Naive thymus-derived CD4-positive, alpha-beta T cell (primary cell): ENCODE data around the gene PARD3B. TPM values are rescaled to one million over a fixed set of nuclear protein-coding genes. Genes with fewer than 3 reads are reported as not detected.

Experiments
- ATAC-seq: fragments of 150-1000 bp; cut with Tn5 transposase; 2 replicates; pipeline ENCODE4 v1.10.0; 2021; ENCODE audit warnings: mild to moderate bottlenecking, moderate library complexity
- CTCF ChIA-PET: fragments of 350-600 bp; sonication (Branson Sonifier 250); formaldehyde crosslinking; loops from one replicate; lab custom pipeline; 2021; ENCODE audit warnings: antibody characterized with exemption; lab: Charles Lee
- POLR2A ChIA-PET: fragments of 350-600 bp; sonication (Branson Sonifier 250); formaldehyde crosslinking; loops from one replicate; lab custom pipeline; 2021; ENCODE audit warnings: antibody characterized with exemption, inconsistent platforms; lab: Charles Lee
- DNase-seq, 9 donors: peaks; one replicate each; pipeline versions ENCODE4 v3.0.0 to v3.0.0-alpha.2; 2020 to 2022; ENCODE audit warnings: mixed read lengths in 1 of 9
- H3K27ac ChIP-seq: one replicate; pipeline ENCODE4 v1.7.0; 2013; ENCODE audit warnings: mild to moderate bottlenecking, low read depth, low read length, moderate library complexity
- H3K27me3 ChIP-seq, 2 donors: one replicate each; pipeline ENCODE4 v1.7.0; 2013; ENCODE audit warnings: low read length in 2 of 2, mild to moderate bottlenecking in 2 of 2, moderate library complexity in 2 of 2; ENCODE audit not compliant: control insufficient read depth in 2 of 2, insufficient read depth in 2 of 2
- H3K36me3 ChIP-seq, 3 experiments: 1 replicate in 2 of 3; 2 replicates in 1 of 3; pipeline ENCODE4 v1.7.0; 2013; ENCODE audit warnings: low read length in 3 of 3, mild to moderate bottlenecking in 3 of 3, moderate library complexity in 1 of 3; ENCODE audit not compliant: insufficient read depth in 3 of 3, control insufficient read depth in 2 of 3
- H3K4me1 ChIP-seq, 2 donors: one replicate each; pipeline ENCODE4 v1.7.0; 2013; ENCODE audit warnings: low read length in 2 of 2, mild to moderate bottlenecking in 2 of 2, moderate library complexity in 1 of 2; ENCODE audit not compliant: control insufficient read depth in 2 of 2, insufficient read depth in 2 of 2
- H3K4me3 ChIP-seq: 2 replicates; pipeline ENCODE4 v1.7.0; 2013; ENCODE audit warnings: mild to moderate bottlenecking, low read length
- H3K9me3 ChIP-seq, 3 experiments: 1 replicate in 2 of 3; 2 replicates in 1 of 3; pipeline ENCODE4 v1.7.0; 2013; ENCODE audit warnings: low read length in 3 of 3; ENCODE audit not compliant: control insufficient read depth in 2 of 3
- H3K27ac Mint-ChIP-seq, 9 donors: one replicate each; pipeline ENCODE4 v1.8.0; 2020 to 2022; ENCODE audit warnings: mixed read lengths in 9 of 9, mild to moderate bottlenecking in 8 of 9, moderate library complexity in 5 of 9, inconsistent platforms in 2 of 9
- H3K27me3 Mint-ChIP-seq, 5 donors: one replicate each; pipeline ENCODE4 v1.8.0; 2021 to 2022; ENCODE audit warnings: mixed read lengths in 5 of 5, mild to moderate bottlenecking in 1 of 5
- H3K36me3 Mint-ChIP-seq, 5 donors: one replicate each; pipeline ENCODE4 v1.8.0; 2020 to 2022; ENCODE audit warnings: mixed read lengths in 5 of 5, mild to moderate bottlenecking in 3 of 5, inconsistent platforms in 1 of 5
- H3K4me1 Mint-ChIP-seq, 7 donors: one replicate each; pipeline ENCODE4 v1.8.0; 2020 to 2022; ENCODE audit warnings: mixed read lengths in 7 of 7, mild to moderate bottlenecking in 3 of 7, inconsistent platforms in 1 of 7
- H3K4me3 Mint-ChIP-seq, 10 donors: one replicate each; pipeline ENCODE4 v1.8.0; 2020 to 2022; ENCODE audit warnings: mild to moderate bottlenecking in 10 of 10, mixed read lengths in 10 of 10, moderate library complexity in 6 of 10, inconsistent platforms in 2 of 10
- H3K9me3 Mint-ChIP-seq, 11 donors: one replicate each; pipeline ENCODE4 v1.8.0; 2020 to 2022; ENCODE audit warnings: mixed read lengths in 11 of 11, mild to moderate bottlenecking in 4 of 11, inconsistent platforms in 1 of 11, moderate library complexity in 1 of 11
- intact Hi-C, 2 donors: fragments of 100-400 bp; cut with micrococcal nuclease; formaldehyde crosslinking; loops; one replicate each; pipeline ENCODE4 v1.15.1; 2023
- polyA plus RNA-seq, 2 donors: library from polyadenylated mRNA; unstranded; fragments of 300-500 nt; fragmentation: Illumina TruSeq; gene quantifications; one replicate each; pipeline ENCODE4 v1.2.3, GENCODE V29; 2021
- total RNA-seq, 6 experiments: library from RNA in 5 of 6; stranded (reverse) in 5 of 6; gene quantifications; 1 replicate in 5 of 6; 2 replicates in 1 of 6; pipeline ENCODE4 v1.2.3 and lab custom pipeline; 2021 to 2026

Gene PARD3B
- total and polyA plus RNA-seq, 7 experiments from 2014 or later, result 0.22 to 4.0 (median 0.87) TPM

- no peaks in the 10 kb centered on the region for H3K27me3 ChIP-seq
- ATAC-seq (no peak), DNase-seq (no peak)
- H3K27ac Mint-ChIP-seq, result no peak overlapping the region
- peaks cover 10 to 25% (median 19%) of the 10 kb centered on the region in 7 donors for H3K4me1 Mint-ChIP-seq
- ChIA-PET POLR2A (no interaction called here), CTCF (no interaction called here)
- H3K9me3 ChIP-seq, result no peaks in the 10 kb centered on the region
- H3K27ac ChIP-seq, result no peak overlapping the region
- intact Hi-C loops, result no loop called here
- peaks cover 0 to 3% (median 0%) of the 10 kb centered on the region in 11 donors for H3K9me3 Mint-ChIP-seq
- peaks cover 0 to 4% (median 0%) of the 10 kb centered on the region in 5 donors for H3K27me3 Mint-ChIP-seq
- peaks cover 0 to 6% (median 0%) of the 10 kb centered on the region in 5 donors for H3K36me3 Mint-ChIP-seq
- no peak overlapping the region for H3K4me3 ChIP-seq
- H3K4me1 ChIP-seq, result peaks cover 0 to 13% of the 10 kb centered on the region in 2 donors
- no peak overlapping the region for H3K4me3 Mint-ChIP-seq
- H3K36me3 ChIP-seq, result no peaks in the 10 kb centered on the region
These were observed 1112.3 kb downstream of the PARD3B start for GRCh38 chr2:205657579-205657978.

- peaks cover 0 to 4% (median 0%) of the 10 kb centered on the region in 5 donors for H3K27me3 Mint-ChIP-seq
- peaks cover 0 to 13% of the 10 kb centered on the region in 2 donors for H3K4me1 ChIP-seq
- no peak overlapping the region for H3K4me3 ChIP-seq
- intact Hi-C loops, result no loop called here
- H3K27ac ChIP-seq, result no peak overlapping the region
- no peaks in the 10 kb centered on the region for H3K9me3 ChIP-seq
- no peak overlapping the region for H3K27ac Mint-ChIP-seq
- no peaks in the 10 kb centered on the region for H3K27me3 ChIP-seq
- ChIA-PET CTCF (no interaction called here), POLR2A (no interaction called here)
- no peak overlapping the region for H3K4me3 Mint-ChIP-seq
- DNase-seq, result no peak
- H3K36me3 ChIP-seq, result no peaks in the 10 kb centered on the region
- no peak for ATAC-seq
- peaks cover 0 to 6% (median 0%) of the 10 kb centered on the region in 5 donors for H3K36me3 Mint-ChIP-seq
- H3K4me1 Mint-ChIP-seq, result peaks cover 10 to 28% (median 19%) of the 10 kb centered on the region in 7 donors
- peaks cover 0 to 3% (median 0%) of the 10 kb centered on the region in 11 donors for H3K9me3 Mint-ChIP-seq
These were observed 1112.8 kb downstream of the PARD3B start for GRCh38 chr2:205658068-205658467.

GRCh38 chr2:205658572-205658971 lies 1113.3 kb downstream of the PARD3B start:
- DNase-seq, result no peak
- peaks cover 0 to 6% (median 0%) of the 10 kb centered on the region in 5 donors for H3K36me3 Mint-ChIP-seq
- H3K27me3 Mint-ChIP-seq, result peaks cover 0 to 4% (median 0%) of the 10 kb centered on the region in 5 donors
- intact Hi-C loops, result no loop called here
- peaks cover 0 to 3% (median 0%) of the 10 kb centered on the region in 11 donors for H3K9me3 Mint-ChIP-seq
- no peak overlapping the region for H3K4me3 Mint-ChIP-seq
- Histone ChIP-seq H3K27ac (no peak overlapping the region), H3K4me3 (no peak overlapping the region), H3K27me3 (no peaks in the 10 kb centered on the region), H3K4me1 (peaks cover 0 to 13% of the 10 kb centered on the region in 2 donors), H3K36me3 (no peaks in the 10 kb centered on the region), H3K9me3 (no peaks in the 10 kb centered on the region)
- CTCF ChIA-PET, result no interaction called here
- POLR2A ChIA-PET, result no interaction called here
- no peak overlapping the region for H3K27ac Mint-ChIP-seq
- no peak for ATAC-seq
- H3K4me1 Mint-ChIP-seq, result peaks cover 10 to 31% (median 19%) of the 10 kb centered on the region in 7 donors

GRCh38 chr2:205659922-205660321 lies 1114.6 kb downstream of the PARD3B start:
- Histone ChIP-seq H3K9me3 (no peaks in the 10 kb centered on the region), H3K4me3 (no peak overlapping the region), H3K4me1 (peaks cover 0 to 13% of the 10 kb centered on the region in 2 donors), H3K27ac (no peak overlapping the region), H3K27me3 (no peaks in the 10 kb centered on the region), H3K36me3 (no peaks in the 10 kb centered on the region)
- no peak for DNase-seq
- no peak for ATAC-seq
- ChIA-PET CTCF (no interaction called here), POLR2A (interaction anchor here (0.9 kb wide), 1 partner anchor 9 kb away, joined by 4 read pairs; no protein-coding TSS in a partner anchor)
- H3K9me3 Mint-ChIP-seq, result peaks cover 0 to 4% (median 0%) of the 10 kb centered on the region in 11 donors
- peaks cover 0 to 4% (median 0%) of the 10 kb centered on the region in 5 donors for H3K27me3 Mint-ChIP-seq
- intact Hi-C loops, result no loop called here
- peaks cover 0 to 11% (median 0%) of the 10 kb centered on the region in 5 donors for H3K36me3 Mint-ChIP-seq
- H3K4me3 Mint-ChIP-seq, result peak overlapping the region in 8 of 10 donors; percentile 25 to 62 (median 50)
- H3K4me1 Mint-ChIP-seq, result peaks cover 10 to 39% (median 19%) of the 10 kb centered on the region in 7 donors
- H3K27ac Mint-ChIP-seq, result peak overlapping the region in 3 of 9 donors; percentile 3 to 67 (median 37)

- CTCF ChIA-PET, result no interaction called here
- Mint-ChIP-seq H3K27ac (peak overlapping the region in 8 of 9 donors; percentile 3 to 70 (median 38)), H3K9me3 (peaks cover 0 to 4% (median 0%) of the 10 kb centered on the region in 11 donors), H3K36me3 (peaks cover 0 to 10% (median 0%) of the 10 kb centered on the region in 5 donors), H3K4me3 (peak overlapping the region; percentile 5 to 66 (median 50)), H3K4me1 (peaks cover 10 to 40% (median 19%) of the 10 kb centered on the region in 7 donors), H3K27me3 (no peaks in the 10 kb centered on the region)
- POLR2A ChIA-PET, result interaction anchor here (0.9 kb wide), 1 partner anchor 9 kb away, joined by 4 read pairs; no protein-coding TSS in a partner anchor
- H3K9me3 ChIP-seq, result no peaks in the 10 kb centered on the region
- intact Hi-C loops, result no loop called here
- H3K36me3 ChIP-seq, result no peaks in the 10 kb centered on the region
- no peak overlapping the region for H3K27ac ChIP-seq
- peaks cover 0 to 13% of the 10 kb centered on the region in 2 donors for H3K4me1 ChIP-seq
- no peaks in the 10 kb centered on the region for H3K27me3 ChIP-seq
- H3K4me3 ChIP-seq, result no peak overlapping the region
- DNase-seq (peak in 7 of 9 donors; percentile 12 to 50 (median 42)), ATAC-seq (peak; percentile 64)
These were observed 1115.3 kb downstream of the PARD3B start for GRCh38 chr2:205660521-205661124.

- no peaks in the 10 kb centered on the region for H3K9me3 ChIP-seq
- intact Hi-C loops, result no loop called here
- H3K27me3 Mint-ChIP-seq, result no peaks in the 10 kb centered on the region
These were observed 1116.0 kb downstream of the PARD3B start for GRCh38 chr2:205661281-205661680.

More at GRCh38 chr2:205661281-205661680, 1116.0 kb downstream of the PARD3B start:
- Mint-ChIP-seq H3K4me1 (peaks cover 10 to 45% (median 19%) of the 10 kb centered on the region in 7 donors), H3K36me3 (peaks cover 0 to 11% (median 0%) of the 10 kb centered on the region in 5 donors), H3K9me3 (peaks cover 0 to 5% (median 0%) of the 10 kb centered on the region in 11 donors), H3K27ac (peak overlapping the region in 2 of 9 donors; percentile 37 to 67), H3K4me3 (peak overlapping the region in 6 of 10 donors; percentile 33 to 66 (median 53))
- POLR2A ChIA-PET, result no interaction called here
- H3K36me3 ChIP-seq, result no peaks in the 10 kb centered on the region
- no peaks in the 10 kb centered on the region for H3K27me3 ChIP-seq
- CTCF ChIA-PET, result interaction anchor here (3.1 kb wide), 1 partner anchor 14 kb away, joined by 9 read pairs; no protein-coding TSS in a partner anchor
- ATAC-seq (no peak), DNase-seq (no peak)
- no peak overlapping the region for H3K27ac ChIP-seq
- peaks cover 0 to 13% of the 10 kb centered on the region in 2 donors for H3K4me1 ChIP-seq
- no peak overlapping the region for H3K4me3 ChIP-seq
